Central memory CD4-positive, alpha-beta T cell (primary cell): Measurements from ENCODE around the gene TFF3.

Experiments used
- DNase-seq: peaks from one replicate; pipeline ENCODE4 v3.0.0; 2022

TFF3 gene

DNA sequence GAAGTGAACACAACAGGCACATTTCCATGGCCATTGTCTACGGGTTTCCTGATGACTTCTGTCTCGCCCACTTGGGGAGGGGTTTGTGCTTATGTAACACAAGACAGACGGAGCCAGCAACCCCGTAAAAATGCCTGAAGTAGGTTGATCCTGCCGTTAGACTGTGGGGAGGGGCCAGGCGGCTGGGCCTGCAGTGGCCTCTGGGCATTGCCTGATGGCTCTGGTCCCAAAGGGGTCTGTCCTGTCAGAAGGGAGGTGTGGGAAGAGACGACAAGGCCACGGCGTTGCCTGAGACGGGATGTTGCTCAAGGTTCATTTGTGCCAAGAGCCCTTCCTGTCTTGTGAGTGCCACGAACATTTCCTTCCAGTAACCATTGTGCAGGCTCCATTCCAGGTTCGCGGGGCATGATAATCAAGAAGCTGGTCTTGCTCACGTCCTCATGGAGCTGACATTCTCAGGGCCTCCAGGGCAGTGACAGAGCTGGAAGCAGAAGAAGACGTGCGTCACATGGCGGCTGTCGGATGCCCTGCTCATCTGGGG, 51.5 kb downstream of the TFF3 start:
- DNase-seq, result no peak

DNA sequence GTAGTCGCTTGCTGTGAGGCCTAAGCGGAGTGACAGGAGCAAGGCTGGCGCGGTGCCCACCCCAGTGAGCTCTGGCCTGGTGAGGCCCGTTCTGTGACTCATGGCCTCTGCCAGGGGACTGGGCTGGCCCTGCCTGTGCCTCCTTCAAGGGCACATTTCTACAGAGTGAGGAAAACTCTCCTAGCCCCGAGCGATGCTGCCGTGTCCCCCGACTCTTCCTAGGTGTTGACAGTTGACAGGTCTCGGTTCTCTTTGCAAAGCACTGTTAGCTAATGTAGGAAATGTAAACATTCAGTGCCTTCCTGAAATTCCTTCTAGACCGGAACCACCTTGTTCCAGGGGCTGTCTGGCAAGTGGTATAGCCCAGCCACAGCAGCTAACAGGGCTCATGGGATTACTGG, 52.4 kb downstream of the TFF3 start:
- DNase-seq, result no peak

DNA sequence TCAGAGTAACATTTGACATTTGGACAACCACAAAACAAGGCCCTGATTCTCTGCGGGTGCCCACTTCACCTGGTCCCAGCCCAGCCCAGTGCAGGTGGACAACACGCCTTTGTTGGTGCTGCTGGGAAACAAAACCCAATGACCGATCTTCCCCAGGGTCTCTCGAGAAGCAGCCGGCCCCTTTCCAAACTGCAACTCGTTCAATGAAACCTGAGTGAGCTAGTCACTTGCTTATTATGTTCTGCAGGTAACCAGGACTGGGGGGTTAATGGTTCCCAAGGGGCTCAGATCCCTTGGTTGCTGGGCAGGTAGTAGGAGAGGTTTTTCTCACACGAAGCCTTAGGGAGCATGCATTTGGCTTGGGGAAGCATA, 53.4 kb downstream of the TFF3 start:
- DNase-seq, result no peak
